ENCODE data around the gene ING3. TPM values are rescaled to one million over a fixed set of nuclear protein-coding genes. Genes with fewer than 3 reads are reported as not detected.

Gene ING3
- total RNA-seq, 1 experiment from 2014 or later: 14.1 TPM

GRCh38 chr7:121026159-121026558, 75.6 kb downstream of the ING3 start:
- H3K4me3 ChIP-seq: no peak overlapping the region
- no peaks in the 10 kb centered on the region for H3K36me3 ChIP-seq
- no peak for DNase-seq
- H3K9me3 ChIP-seq: no peaks in the 10 kb centered on the region
- no peaks in the 10 kb centered on the region for H3K27me3 ChIP-seq

GRCh38 chr7:121026577-121027111, 76.1 kb downstream of the ING3 start:
- no peaks in the 10 kb centered on the region for H3K36me3 ChIP-seq
- H3K4me3 ChIP-seq: no peak overlapping the region
- H3K9me3 ChIP-seq: no peaks in the 10 kb centered on the region
- no peaks in the 10 kb centered on the region for H3K27me3 ChIP-seq
- DNase-seq: no peak

Other genes starting within 250 kb of the ING3 start
- gene TSPAN12, start 92.6 kb upstream of the ING3 start, total RNA-seq (2014; rRNA removed; shearing (Covaris generic); ENCODE audit: low replicate concordance): 3.1 TPM in 1 of 2 replicates, not detected in the other
- 3.3 and 3.7 TPM in 2 replicates for gene CPED1, start 37.9 kb downstream of the ING3 start, total RNA-seq (2014; rRNA removed; shearing (Covaris generic); ENCODE audit: low replicate concordance)

Measured in MG63 (cell line).